GM18498 (cell line): ENCODE measurements around the gene VWA5A.

Experiments
- ATAC-seq: cut with Tn5 transposase; IDR thresholded peaks from one replicate; pipeline ENCODE4 v1.9.1; 2021; ENCODE audit warnings: mild to moderate bottlenecking, moderate library complexity; ENCODE audit not compliant: unreplicated experiment

VWA5A gene, protein sequence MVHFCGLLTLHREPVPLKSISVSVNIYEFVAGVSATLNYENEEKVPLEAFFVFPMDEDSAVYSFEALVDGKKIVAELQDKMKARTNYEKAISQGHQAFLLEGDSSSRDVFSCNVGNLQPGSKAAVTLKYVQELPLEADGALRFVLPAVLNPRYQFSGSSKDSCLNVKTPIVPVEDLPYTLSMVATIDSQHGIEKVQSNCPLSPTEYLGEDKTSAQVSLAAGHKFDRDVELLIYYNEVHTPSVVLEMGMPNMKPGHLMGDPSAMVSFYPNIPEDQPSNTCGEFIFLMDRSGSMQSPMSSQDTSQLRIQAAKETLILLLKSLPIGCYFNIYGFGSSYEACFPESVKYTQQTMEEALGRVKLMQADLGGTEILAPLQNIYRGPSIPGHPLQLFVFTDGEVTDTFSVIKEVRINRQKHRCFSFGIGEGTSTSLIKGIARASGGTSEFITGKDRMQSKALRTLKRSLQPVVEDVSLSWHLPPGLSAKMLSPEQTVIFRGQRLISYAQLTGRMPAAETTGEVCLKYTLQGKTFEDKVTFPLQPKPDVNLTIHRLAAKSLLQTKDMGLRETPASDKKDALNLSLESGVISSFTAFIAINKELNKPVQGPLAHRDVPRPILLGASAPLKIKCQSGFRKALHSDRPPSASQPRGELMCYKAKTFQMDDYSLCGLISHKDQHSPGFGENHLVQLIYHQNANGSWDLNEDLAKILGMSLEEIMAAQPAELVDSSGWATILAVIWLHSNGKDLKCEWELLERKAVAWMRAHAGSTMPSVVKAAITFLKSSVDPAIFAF

DNA sequence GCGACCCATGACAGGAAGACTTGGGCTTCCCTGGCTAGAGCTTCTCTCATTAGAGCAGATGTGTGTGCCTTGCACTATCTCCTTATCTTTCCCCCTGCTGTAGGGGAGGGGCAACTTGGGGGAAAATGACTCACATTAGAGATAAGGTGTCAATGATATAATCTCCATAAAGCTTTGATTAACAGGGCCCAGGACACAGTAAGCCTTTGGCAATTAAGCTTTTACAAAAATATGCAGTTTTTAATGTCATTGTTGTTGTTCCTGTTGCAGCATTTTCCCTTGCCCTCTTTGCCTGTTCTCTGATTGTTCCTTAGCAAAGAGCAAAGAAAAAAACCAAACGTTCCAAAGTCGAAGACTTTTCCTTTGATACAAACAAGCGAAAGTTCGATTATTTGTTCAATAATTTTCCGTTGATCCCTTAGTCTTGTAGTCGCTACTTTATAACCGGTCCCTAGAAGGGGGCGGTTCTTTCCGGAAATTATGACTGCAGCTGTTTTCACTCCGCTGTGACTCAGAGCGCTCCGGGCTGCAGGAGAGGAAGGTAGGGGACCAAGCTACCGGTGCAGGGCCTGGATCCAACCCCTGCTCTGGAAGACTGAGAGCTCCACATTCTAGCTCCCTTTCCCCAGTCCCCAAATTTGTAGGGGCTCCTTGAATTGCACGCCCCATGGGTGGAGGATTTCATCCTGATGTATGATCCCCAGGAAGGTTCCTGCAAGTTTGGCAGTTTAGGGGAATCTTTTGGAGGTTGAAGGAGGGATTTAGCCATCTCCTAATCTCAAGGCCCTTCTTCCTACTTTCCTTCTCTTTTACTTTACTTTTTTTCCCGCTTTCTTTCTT lies at the start of gene VWA5A:
Gene VWA5A (plus strand): TSS at position 509 of the 840 bp plus-strand sequence. CDS start 2,062 bp downstream, outside the sequence.
- ATAC-seq = peak; percentile 100

- ATAC-seq = no peak
Measured at GRCh38 chr11:124068601-124069110, 46.6 kb upstream of the VWA5A start.

GRCh38 chr11:124069429-124070401 lies 45.5 kb upstream of the VWA5A start:
- peak; percentile 83 for ATAC-seq

DNA sequence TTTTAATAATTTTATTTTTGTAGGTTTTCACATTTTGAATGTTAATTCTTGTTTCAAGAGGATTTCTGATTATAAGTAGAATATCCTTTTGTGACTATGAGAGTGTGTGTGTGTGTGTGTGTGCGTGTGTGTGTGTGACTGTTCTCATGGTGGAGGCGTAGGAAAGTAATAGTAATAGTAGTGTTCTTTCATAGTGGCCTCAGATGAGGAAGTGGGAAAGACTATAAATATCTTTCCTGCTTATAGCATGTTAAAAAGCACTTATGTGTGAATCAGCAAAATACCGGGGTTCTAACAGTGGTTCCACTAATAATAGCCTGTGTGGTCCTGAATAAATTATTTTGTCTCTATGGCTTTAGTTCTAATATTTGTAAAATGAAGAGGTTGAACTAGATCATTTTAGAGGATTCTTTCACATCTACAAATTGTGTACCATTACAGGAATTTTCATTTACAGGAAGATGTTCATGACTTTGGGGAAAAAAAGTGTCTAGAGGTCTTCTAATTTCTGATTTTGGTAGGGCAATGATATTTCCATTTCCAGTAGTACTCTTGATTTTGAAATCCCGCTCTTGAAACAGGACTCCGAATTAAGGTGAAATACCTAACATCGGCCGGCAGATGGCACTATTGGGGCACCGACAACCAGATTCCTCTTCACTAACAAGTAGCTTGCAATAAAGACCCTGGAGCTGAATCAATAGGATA lies 44.2 kb upstream of the VWA5A start:
- ATAC-seq = peak; percentile 83

DNA sequence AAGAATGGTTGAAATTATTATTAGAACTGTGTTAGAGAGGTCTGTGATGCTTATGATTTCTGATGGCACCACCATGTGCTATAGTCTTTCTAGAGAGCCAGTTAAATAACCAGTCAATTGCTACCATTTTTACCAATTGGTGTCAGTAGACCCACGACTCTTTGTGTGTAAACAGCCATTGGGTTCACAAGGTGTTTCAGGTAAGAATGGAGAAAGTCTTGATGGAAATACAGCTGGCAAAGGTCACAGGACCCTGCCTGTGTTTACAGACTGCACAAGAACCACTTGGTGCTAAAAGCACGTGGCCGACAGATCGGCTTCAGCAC lies 43.7 kb upstream of the VWA5A start:
- ATAC-seq = no peak

GRCh38 chr11:124072147-124072546 lies 43.1 kb upstream of the VWA5A start:
- no peak for ATAC-seq

DNA sequence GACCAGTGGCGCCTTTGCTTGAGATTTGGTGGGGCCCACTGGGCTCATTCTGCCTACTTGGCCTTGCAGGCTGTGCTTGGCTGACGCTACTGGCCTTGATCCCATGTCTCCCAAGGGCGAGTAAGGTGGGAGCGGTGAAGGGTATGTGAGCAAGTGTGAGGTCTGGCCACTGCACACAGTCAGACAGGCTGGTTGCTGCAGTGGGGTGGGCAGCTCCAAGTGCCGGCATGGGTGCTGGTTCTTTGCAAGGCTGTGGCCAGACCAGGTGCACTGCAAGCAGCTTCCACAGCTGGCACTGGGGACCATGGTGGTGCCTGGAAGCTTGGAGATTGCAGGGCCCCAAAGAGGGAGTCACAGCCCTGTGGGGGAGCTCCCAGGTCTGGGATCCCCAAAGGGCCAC lies 40.7 kb upstream of the VWA5A start:
- ATAC-seq = no peak

DNA sequence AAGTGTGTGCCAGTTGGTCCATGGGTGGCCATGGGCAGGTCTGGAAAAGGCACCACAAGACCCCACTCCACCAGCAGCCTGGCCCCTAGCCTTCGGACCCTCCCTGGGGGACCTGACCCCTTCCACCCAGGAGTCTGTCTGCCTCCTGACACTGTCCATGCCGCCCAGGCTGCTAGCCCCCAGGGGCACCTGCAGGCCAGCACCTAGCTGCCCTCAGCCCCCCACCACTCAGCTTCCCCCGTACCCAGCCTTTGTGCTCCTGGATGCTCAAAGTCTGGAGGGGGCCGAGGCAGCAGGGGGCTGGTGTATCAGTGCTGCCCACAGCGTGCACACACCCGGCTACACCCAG lies 39.8 kb upstream of the VWA5A start:
- ATAC-seq = no peak

GRCh38 chr11:124075841-124076651 lies 39.2 kb upstream of the VWA5A start:
- peak; percentile 82 for ATAC-seq

GRCh38 chr11:124077266-124077665 lies 38.0 kb upstream of the VWA5A start:
- no peak for ATAC-seq

GRCh38 chr11:124078591-124078990 lies 36.7 kb upstream of the VWA5A start:
- no peak for ATAC-seq

- no peak for ATAC-seq
Measured at GRCh38 chr11:124079631-124080326, 35.5 kb upstream of the VWA5A start.

GRCh38 chr11:124080327-124081001 lies 34.8 kb upstream of the VWA5A start:
- ATAC-seq = no peak

GRCh38 chr11:124081483-124081882 lies 33.8 kb upstream of the VWA5A start:
- ATAC-seq = no peak

DNA sequence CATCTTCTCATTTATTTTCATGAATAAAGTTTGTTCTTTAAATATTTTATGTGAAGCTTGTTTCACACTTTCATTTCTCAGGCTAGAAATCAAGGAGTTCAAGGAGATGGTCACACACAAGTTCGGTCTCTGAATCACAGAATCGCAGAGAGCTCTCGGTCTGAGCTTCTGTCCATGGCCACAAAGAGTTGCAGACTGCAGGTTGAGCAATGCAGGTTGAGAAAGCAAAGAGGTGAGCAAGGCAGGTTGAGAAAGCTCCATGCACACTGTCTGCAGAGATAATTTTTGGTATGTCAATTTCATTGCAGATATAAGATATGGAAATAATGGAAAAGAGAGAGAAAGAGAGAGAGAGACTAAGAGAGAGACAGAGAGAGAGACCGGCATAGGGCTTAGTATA lies 32.9 kb upstream of the VWA5A start:
- ATAC-seq = no peak

DNA sequence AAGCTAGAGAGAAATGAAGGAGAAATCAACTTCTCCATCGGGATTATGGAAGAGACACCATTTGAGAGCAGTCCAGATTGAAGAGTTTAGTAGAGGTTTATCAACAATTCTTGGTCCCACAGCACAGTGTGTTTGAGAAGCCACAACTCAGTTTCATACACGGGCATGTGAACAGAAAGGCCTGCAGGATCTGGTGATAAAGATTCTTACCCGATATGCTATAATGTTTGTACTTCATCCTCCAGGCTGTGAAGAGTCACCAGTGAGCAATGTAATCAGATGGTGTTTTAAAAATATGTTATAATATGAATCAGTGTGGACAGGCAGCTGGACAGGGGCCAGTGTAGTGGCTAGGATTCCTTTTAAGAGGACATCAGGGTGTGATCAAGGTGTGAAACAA lies 29.7 kb upstream of the VWA5A start:
- ATAC-seq = no peak
